GM21786 (cell line): ENCODE results near the gene RAB27B.
A peak's percentile ranks its signal among the peaks of the same experiment; 100 is the strongest.
"Not testable (repeated sequence)": the region's sequence is repeated elsewhere in the genome, so short reads cannot be mapped to it uniquely, and the experiment has no call there.

Source experiments
- ATAC-seq: cut with Tn5 transposase; IDR thresholded peaks from one replicate; pipeline ENCODE4 v1.9.1; 2021; ENCODE audit not compliant: unreplicated experiment

Gene RAB27B

DNA sequence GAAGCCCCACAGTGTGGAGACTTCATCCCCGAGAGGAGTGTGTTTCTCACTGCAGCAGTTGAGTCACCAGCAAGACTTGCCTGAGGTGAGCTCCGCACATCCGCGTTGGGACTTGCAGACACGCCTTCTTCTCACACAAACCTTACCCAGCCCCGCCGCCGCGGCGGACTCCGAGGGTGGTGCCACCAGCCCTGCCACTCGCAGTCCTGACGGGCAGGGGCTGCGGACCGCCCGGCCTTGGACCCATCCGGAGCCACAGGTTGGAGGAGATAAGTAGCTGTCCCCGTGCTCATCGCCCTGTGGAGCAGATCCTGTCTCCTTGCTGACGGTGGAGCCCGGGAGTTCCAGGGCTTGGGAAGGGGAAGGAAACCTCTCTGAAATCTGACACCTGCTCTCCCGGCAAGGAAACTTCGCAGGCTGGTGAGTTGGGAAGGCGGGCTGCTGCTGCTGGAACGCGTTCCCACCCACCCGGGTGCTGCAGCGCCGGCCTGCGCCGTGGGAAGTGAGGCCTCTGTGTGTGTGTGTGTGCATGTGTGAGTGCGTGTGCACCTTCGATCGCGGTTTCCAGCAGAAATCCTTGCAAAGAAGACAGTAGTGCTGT, at the start of gene RAB27B:
Gene RAB27B, plus strand, starts transcription at position 197 of the 601 bp plus-strand sequence. CDS start 49,109 bp downstream, outside the sequence.
- no peak for ATAC-seq

GRCh38 chr18:54780285-54780861, 47.9 kb upstream of the RAB27B start:
- no peak for ATAC-seq

DNA sequence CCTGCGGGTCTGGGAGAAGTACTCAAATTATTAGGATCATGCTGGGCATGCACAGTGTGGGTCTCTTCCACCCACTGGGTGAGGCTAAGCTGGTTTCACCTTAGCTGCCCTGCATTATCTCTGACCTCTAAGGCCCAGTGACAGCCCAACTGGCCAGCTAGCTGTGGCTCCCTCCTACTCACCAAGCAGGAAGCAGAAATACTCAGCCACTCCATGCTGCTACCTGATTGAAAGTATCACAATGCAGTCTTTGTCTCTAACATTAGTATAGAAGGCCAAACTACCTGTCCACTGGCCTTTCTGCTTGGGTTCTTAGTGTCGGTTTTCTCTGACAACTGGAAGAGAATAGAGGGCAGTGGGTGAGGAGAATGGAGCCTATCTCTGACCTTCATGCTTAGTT, 47.3 kb upstream of the RAB27B start:
- ATAC-seq, result no peak

GRCh38 chr18:54783139-54783538, 45.1 kb upstream of the RAB27B start:
- ATAC-seq, result no peak

GRCh38 chr18:54786206-54786605, 42.1 kb upstream of the RAB27B start:
- ATAC-seq, result no peak

DNA sequence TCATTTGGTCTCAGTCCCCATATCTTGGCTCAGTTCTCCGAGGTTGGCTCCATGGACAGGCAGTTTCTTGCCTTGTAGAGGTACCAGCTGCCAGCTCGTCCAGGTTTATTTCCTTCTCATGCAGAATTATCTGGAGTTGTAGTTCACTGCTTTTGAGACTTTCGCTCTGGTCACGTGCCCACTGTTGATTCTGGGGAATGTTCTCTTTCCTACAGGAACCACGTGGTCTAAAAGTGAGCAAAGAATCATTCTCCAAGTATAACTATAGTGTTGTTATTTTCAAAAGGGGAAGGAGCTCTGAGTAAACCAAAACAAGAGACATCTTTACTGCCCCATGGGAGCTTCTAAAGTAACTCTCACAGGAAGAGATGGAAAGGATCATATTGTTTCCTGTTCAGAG, 41.2 kb upstream of the RAB27B start:
- no peak for ATAC-seq

- no peak for ATAC-seq
Observed at GRCh38 chr18:54787616-54788015, 40.7 kb upstream of the RAB27B start.

GRCh38 chr18:54790109-54790508, 38.2 kb upstream of the RAB27B start:
- no peak for ATAC-seq

DNA sequence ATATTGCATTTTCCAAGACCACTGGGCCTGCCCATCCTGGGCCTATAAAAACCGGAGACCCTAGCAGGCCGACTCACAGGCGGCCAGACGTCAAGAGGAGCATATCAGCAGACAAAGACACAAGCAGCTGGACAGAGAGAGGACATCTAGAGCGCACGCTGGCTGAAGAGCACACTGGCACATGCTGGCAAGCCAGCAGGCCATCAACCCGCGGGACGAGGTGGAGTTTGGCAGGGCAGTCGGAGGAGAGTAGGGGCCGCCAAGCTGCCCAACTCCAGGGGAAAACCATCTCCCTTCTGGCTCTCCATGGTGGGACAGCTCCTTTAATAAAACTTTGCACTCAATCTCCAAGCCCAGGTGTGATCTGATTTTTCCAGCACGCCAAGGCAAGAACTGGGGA, 36.6 kb upstream of the RAB27B start:
- ATAC-seq, result no peak

DNA sequence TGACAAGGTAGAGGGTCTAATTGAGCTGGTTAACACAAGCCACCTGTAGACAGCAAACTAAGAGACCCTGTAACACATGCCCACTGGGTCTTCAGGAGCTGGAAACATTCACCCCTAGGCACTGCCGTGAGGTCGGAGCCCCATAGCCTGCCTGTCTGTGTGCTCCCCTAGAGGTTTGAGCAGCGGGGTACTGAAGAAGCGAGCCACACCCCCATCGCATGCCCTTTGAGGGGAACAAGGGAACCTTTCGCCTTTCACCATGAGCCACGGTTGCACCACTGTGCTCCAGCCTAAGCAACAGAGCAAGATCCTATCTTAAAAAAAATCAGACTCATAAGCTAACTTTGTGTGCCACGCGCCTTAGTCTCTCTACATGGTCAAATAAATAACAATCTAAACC, 36.2 kb upstream of the RAB27B start:
- no peak for ATAC-seq

DNA sequence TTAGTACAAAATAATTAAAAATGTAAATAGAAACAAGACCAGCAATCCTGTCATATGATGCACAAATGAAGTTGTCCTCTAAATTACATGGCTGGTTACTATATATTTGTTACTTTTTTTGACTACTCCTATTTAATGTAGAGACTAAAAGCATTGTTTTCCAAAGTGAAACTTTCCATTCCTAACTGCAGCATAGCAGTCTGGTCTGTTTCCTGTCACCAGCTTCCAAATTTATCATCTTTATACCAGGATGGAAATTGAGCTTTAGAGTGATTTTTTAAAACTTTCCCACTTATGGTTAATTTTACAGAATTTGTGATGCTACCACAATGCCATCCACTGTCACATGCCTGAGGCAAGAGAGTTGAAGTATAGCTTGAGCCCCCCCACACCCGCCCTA, 33.5 kb upstream of the RAB27B start:
- no peak for ATAC-seq

- ATAC-seq, result no peak
Observed at GRCh38 chr18:54798186-54798585, 30.1 kb upstream of the RAB27B start.

GRCh38 chr18:54801374-54801773, 26.9 kb upstream of the RAB27B start:
- ATAC-seq, result no peak

- ATAC-seq, result no peak
Observed at GRCh38 chr18:54802178-54802577, 26.1 kb upstream of the RAB27B start.

DNA sequence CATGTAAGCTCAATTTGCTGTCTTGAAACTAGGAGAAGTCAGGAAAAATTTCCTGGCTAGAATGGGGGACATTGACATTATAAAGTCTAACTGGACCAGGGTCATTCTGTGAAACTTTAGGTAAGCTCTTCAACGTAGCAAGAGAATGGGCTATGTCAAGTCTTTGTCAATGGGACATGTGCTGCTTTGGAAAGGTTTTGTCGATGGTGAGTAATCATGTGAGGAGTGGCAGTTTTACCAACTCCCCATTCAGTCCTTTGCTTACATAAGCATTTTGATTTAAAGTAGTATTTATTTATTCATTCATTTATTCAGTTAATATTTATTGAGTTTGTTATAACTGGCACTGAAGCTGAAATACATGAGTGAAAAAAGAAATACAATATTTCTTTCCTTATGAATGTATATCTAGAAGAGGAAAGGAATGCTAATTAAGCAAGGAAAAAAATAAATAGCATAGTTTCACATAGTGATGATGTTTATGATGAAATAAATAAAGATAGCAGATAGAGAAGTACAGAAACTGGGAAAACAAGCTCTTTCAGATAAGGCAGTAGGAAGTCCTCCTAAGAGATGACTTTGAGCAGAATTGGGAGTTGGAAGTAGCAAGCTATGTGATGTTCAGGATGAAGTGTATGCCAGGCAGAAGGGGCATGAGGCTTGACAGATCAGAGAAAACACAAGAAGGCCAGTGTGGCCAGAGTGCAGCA, 25.4 kb upstream of the RAB27B start:
- ATAC-seq, result no peak

- no peak for ATAC-seq
Observed at GRCh38 chr18:54805571-54806334, 22.5 kb upstream of the RAB27B start.

GRCh38 chr18:54806526-54806925, 21.8 kb upstream of the RAB27B start:
- ATAC-seq, result no peak

- ATAC-seq, result no peak
Observed at GRCh38 chr18:54807303-54807702, 21.0 kb upstream of the RAB27B start.

- not testable (repeated sequence) for ATAC-seq
Observed at GRCh38 chr18:54810662-54811061, 17.6 kb upstream of the RAB27B start.

DNA sequence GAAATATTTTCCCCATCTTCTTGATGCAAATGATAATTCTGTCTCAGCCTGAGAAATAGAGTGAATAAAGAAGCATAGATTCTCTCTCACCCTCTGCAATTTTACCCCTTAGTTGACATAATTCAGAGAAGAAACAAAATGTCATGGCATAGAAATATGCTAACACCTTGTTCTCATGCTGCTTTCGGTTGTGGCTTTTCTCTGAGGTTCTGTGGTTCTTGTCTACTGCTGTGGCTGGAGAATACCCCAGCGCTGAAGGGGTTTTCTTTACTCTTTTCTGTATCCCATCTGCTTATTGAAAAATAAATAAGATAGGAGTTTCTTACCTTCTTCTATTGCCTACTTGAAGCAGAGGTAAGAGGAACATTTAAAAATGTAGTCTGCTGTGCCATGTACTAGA, 15.4 kb upstream of the RAB27B start:
- peak; percentile 58 for ATAC-seq

- no peak for ATAC-seq
Observed at GRCh38 chr18:54813305-54813704, 15.0 kb upstream of the RAB27B start.
